Keratinocyte (primary cell): ENCODE measurements around the gene CHPF. TPM values are rescaled to one million over a fixed set of nuclear protein-coding genes. Genes with fewer than 3 reads are reported as not detected.

Source experiments
- DNase-seq: peaks from one replicate; pipeline ENCODE4 v3.0.0-alpha.2; 2011; ENCODE audit warnings: low read depth, missing footprints, low spot score
- FAIRE-seq: peaks from 2 replicates; lab custom pipeline; 2011; peaks lifted over from hg19 to GRCh38; lab: Jason Lieb, UNC
- H2AFZ ChIP-seq: 2 replicates; pipeline ENCODE4 v1.6.0; 2012; ENCODE audit warnings: low read length, control low read depth, inconsistent platforms; ENCODE audit not compliant: control insufficient read depth
- H3K27ac ChIP-seq: 2 replicates; pipeline ENCODE4 v1.5.1; 2011; ENCODE audit warnings: low read length; ENCODE audit not compliant: control insufficient read depth, insufficient read depth
- H3K27me3 ChIP-seq: 3 replicates; pipeline ENCODE4 v1.6.0; 2011; ENCODE audit warnings: low read length; ENCODE audit not compliant: control insufficient read depth, insufficient read depth; ENCODE audit errors: extremely low read depth
- H3K36me3 ChIP-seq, 2 experiments: 2 replicates in 1 of 2; 3 replicates in 1 of 2; pipeline ENCODE4 v1.5.1; 2011; ENCODE audit warnings: low read length in 2 of 2, mild to moderate bottlenecking in 1 of 2; ENCODE audit not compliant: control insufficient read depth in 2 of 2, insufficient read depth in 2 of 2; ENCODE audit errors: extremely low read depth in 1 of 2
- H3K4me1 ChIP-seq: 3 replicates; pipeline ENCODE4 v1.5.1; 2011; ENCODE audit warnings: low read length; ENCODE audit not compliant: control insufficient read depth, insufficient read depth; ENCODE audit errors: extremely low read depth
- H3K4me2 ChIP-seq: 3 replicates; pipeline ENCODE4 v1.6.0; 2011; ENCODE audit warnings: low read depth, low read length; ENCODE audit not compliant: control insufficient read depth, insufficient read depth; ENCODE audit errors: extremely low read depth
- H3K4me3 ChIP-seq, 3 experiments: fragments of 200-600 bp in 1 of 3; sonication (generic) in 1 of 3; 2 replicates in 2 of 3; 3 replicates in 1 of 3; pipeline ENCODE4 v1.5.1; 2011 to 2016; ENCODE audit warnings: low read length in 3 of 3, mild to moderate bottlenecking in 3 of 3, control low read depth in 2 of 3, inconsistent platforms in 1 of 3, low read depth in 1 of 3, mixed read lengths in 1 of 3, mixed run types in 1 of 3, moderate library complexity in 1 of 3; ENCODE audit not compliant: control insufficient read depth in 2 of 3, insufficient read depth in 2 of 3; ENCODE audit errors: extremely low read depth in 1 of 3
- H3K79me2 ChIP-seq: 2 replicates; pipeline ENCODE4 v1.6.0; 2012; ENCODE audit warnings: low read length; ENCODE audit not compliant: control insufficient read depth, insufficient read depth
- H3K9ac ChIP-seq: 3 replicates; pipeline ENCODE4 v1.6.0; 2011; ENCODE audit warnings: low read length; ENCODE audit not compliant: control insufficient read depth, insufficient read depth; ENCODE audit errors: extremely low read depth
- H3K9me1 ChIP-seq: 3 replicates; pipeline ENCODE4 v1.6.0; 2011; ENCODE audit warnings: low read length; ENCODE audit not compliant: control insufficient read depth, insufficient read depth; ENCODE audit errors: extremely low read depth
- H3K9me3 ChIP-seq: 2 replicates; pipeline ENCODE4 v1.5.1; 2012; ENCODE audit warnings: low read depth, low read length; ENCODE audit not compliant: control insufficient read depth
- H4K20me1 ChIP-seq: 3 replicates; pipeline ENCODE4 v1.6.0; 2011; ENCODE audit warnings: low read length; ENCODE audit not compliant: control insufficient read depth, insufficient read depth; ENCODE audit errors: extremely low read depth
- CTCF ChIP-seq, 3 experiments: IDR thresholded peaks in 1 of 3; conservative IDR thresholded peaks in 1 of 3; optimal IDR thresholded peaks in 1 of 3; 2 replicates in 2 of 3; 3 replicates in 1 of 3; pipeline versions ENCODE3 to v1.5.1; 2011; ENCODE audit warnings: low read length in 3 of 3, mild to moderate bottlenecking in 3 of 3, moderate library complexity in 2 of 3, control low read depth in 1 of 3, inconsistent platforms in 1 of 3; ENCODE audit not compliant: insufficient read depth in 2 of 3; ENCODE audit errors: extremely low read depth in 1 of 3
- EZH2 ChIP-seq: IDR thresholded peaks from one replicate; pipeline ENCODE4 v1.6.1; 2012; ENCODE audit warnings: inconsistent platforms, mild to moderate bottlenecking, low read length, moderate library complexity
- dilution Hi-C: fragments of 300-500 bp; cut with MboI; formaldehyde crosslinking; loops from one replicate; pipeline ENCODE4 v1.7.0; 2020; ENCODE audit warnings: low sequenced_read_pairs; ENCODE audit not compliant: extremely low pct_ligation_motif_present
- polyA plus RNA-seq, 5 experiments: library from polyadenylated mRNA; depleted of rRNA in 3 of 5; stranded (reverse) in 3 of 5; stranded (forward) in 1 of 5; unstranded in 1 of 5; fragments of >200 nt; gene quantifications; 1 replicate in 1 of 5; 2 replicates in 3 of 5; 3 replicates in 1 of 5; pipeline versions ENCODE4 v1.2.1 to v1.2.3, GENCODE V29; 2011 to 2012; ENCODE audit warnings: missing spikeins in 2 of 5, low read depth in 1 of 5, low replicate concordance in 1 of 5

Gene CHPF
- polyA plus RNA-seq, 1 donor (not counting 4 experiments of a cell fraction or from before 2014, with no cell fraction given), result 24.4 TPM

- H3K9ac ChIP-seq, result no peak overlapping the region
- no peak overlapping the region for H3K4me2 ChIP-seq
- dilution Hi-C loops, result no loop called here
These were observed 37.3 kb downstream of the CHPF start for GRCh38 chr2:219506153-219506801.

GRCh38 chr2:219505585-219505984 lies 38.0 kb downstream of the CHPF start:
- no peaks in the 10 kb centered on the region for H3K9me3 ChIP-seq
- no peak overlapping the region for H3K4me3 ChIP-seq
- H3K4me1 ChIP-seq, result no peaks in the 10 kb centered on the region
- peaks cover 12% of the 10 kb centered on the region for H3K27me3 ChIP-seq
- DNase-seq, result no peak
- H3K4me2 ChIP-seq, result no peak overlapping the region
- no peak for FAIRE-seq
- H4K20me1 ChIP-seq, result peaks cover 4% of the 10 kb centered on the region
- no peak overlapping the region for H3K9ac ChIP-seq
- H2AFZ ChIP-seq, result no peak overlapping the region
- TF ChIP-seq EZH2 (no peak), CTCF (optimal IDR thresholded peaks at IDR 0.05 in 1 of 3, IDR thresholded peaks at IDR 0.05 in 1 of 3, conservative IDR thresholded peaks at IDR 0.05 in 1 of 3; ENCODE audit: extremely low read depth in 1 of 3, insufficient read depth in 2 of 3, low read length in 3 of 3) (no peak)
- peaks cover 9 to 12% of the 10 kb centered on the region in 2 experiments for H3K36me3 ChIP-seq
- no peaks in the 10 kb centered on the region for H3K79me2 ChIP-seq
- dilution Hi-C loops, result no loop called here
- no peak overlapping the region for H3K27ac ChIP-seq
- H3K9me1 ChIP-seq, result no peaks in the 10 kb centered on the region

More at GRCh38 chr2:219506153-219506801, 37.3 kb downstream of the CHPF start:
- Histone ChIP-seq H3K27me3 (peaks cover 19% of the 10 kb centered on the region), H3K79me2 (no peaks in the 10 kb centered on the region), H3K4me1 (no peaks in the 10 kb centered on the region), H3K4me3 (no peak overlapping the region), H3K36me3 (peaks cover 9 to 12% of the 10 kb centered on the region in 2 experiments), H4K20me1 (peaks cover 4% of the 10 kb centered on the region), H2AFZ (no peak overlapping the region), H3K27ac (no peak overlapping the region), H3K9me3 (no peaks in the 10 kb centered on the region), H3K9me1 (no peaks in the 10 kb centered on the region)
- no peak for TF ChIP-seq EZH2
- TF ChIP-seq CTCF (optimal IDR thresholded peaks at IDR 0.05 in 1 of 3, IDR thresholded peaks at IDR 0.05 in 1 of 3, conservative IDR thresholded peaks at IDR 0.05 in 1 of 3; ENCODE audit: extremely low read depth in 1 of 3, insufficient read depth in 2 of 3, low read length in 3 of 3), result no peak
- DNase-seq (no peak), FAIRE-seq (no peak)
